Measurements from ENCODE around the gene NFATC1.

The NFATC1 gene

GRCh38 chr18:79355433-79356335, 40.0 kb upstream of the NFATC1 start:
- no peak overlapping the region for H3K27ac ChIP-seq
- no peak for DNase-seq (ENCODE audit: low spot score)

DNA sequence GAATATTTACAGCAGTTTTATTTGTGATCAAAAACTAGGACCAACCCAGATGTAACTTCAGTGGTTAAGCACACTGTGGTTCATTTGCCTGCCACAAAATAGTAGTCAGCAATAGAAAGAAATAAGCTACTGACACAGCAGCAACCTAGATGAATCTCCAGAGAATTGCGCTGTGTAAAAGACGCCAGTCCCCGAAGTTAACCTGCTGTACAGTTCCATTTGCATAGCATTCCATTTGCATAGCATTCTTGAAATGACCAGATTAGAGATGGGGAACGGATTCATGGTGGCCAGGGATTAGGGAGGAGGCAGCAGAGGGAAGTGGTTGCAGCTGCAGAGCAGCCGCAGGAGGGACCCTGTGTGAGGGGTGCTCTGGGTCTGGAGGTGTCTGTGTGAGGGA, 39.3 kb upstream of the NFATC1 start:
- DNase-seq (ENCODE audit: low spot score), result no peak
- TF ChIP-seq, protein P1, sequence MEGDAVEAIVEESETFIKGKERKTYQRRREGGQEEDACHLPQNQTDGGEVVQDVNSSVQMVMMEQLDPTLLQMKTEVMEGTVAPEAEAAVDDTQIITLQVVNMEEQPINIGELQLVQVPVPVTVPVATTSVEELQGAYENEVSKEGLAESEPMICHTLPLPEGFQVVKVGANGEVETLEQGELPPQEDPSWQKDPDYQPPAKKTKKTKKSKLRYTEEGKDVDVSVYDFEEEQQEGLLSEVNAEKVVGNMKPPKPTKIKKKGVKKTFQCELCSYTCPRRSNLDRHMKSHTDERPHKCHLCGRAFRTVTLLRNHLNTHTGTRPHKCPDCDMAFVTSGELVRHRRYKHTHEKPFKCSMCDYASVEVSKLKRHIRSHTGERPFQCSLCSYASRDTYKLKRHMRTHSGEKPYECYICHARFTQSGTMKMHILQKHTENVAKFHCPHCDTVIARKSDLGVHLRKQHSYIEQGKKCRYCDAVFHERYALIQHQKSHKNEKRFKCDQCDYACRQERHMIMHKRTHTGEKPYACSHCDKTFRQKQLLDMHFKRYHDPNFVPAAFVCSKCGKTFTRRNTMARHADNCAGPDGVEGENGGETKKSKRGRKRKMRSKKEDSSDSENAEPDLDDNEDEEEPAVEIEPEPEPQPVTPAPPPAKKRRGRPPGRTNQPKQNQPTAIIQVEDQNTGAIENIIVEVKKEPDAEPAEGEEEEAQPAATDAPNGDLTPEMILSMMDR (IDR thresholded peaks at IDR 0.05), result no peak
- no peak overlapping the region for H3K4me3 ChIP-seq

More at GRCh38 chr18:79355433-79356335, 40.0 kb upstream of the NFATC1 start:
- H3K4me3 ChIP-seq, result no peak overlapping the region
- TF ChIP-seq, protein P1 (IDR thresholded peaks at IDR 0.05), result no peak

DNA sequence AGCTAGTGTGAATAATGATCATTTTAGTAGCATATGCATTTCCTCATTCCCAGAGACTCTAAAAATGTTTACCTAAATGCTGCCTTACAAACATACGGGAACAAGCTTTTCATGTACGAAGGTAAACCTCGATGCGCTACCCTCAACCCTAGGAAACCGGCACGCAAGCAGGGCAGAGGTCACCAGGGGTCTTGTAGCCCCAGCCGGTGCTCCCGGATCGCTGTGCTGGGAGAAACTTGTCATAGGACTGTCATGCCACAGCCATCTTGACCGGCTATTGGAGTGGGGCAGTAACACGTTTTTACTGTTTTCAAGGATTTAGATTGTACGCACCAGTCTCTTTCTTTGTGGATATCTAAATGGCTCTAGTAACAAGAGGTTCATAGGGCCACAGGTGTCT, 34.8 kb upstream of the NFATC1 start:
- Histone ChIP-seq H3K27ac (no peak overlapping the region), H3K4me3 (no peak overlapping the region)
- TF ChIP-seq, protein P1 (IDR thresholded peaks at IDR 0.05), result no peak
- DNase-seq (ENCODE audit: low spot score), result no peak

More for the DNA sequence above, 39.3 kb upstream of the NFATC1 start:
- no peak overlapping the region for H3K27ac ChIP-seq

GRCh38 chr18:79361766-79362522, 33.8 kb upstream of the NFATC1 start:
- TF ChIP-seq, protein P1 (IDR thresholded peaks at IDR 0.05), result no peak
- no peak for DNase-seq (ENCODE audit: low spot score)
- H3K4me3 ChIP-seq, result no peak overlapping the region

GRCh38 chr18:79365701-79366100, 30.0 kb upstream of the NFATC1 start:
- no peak for DNase-seq (ENCODE audit: low spot score)
- no peak overlapping the region for H3K4me3 ChIP-seq
- H3K27ac ChIP-seq, result no peak overlapping the region
- TF ChIP-seq, protein P1 (IDR thresholded peaks at IDR 0.05), result no peak

More at GRCh38 chr18:79361766-79362522, 33.8 kb upstream of the NFATC1 start:
- H3K27ac ChIP-seq, result no peak overlapping the region

DNA sequence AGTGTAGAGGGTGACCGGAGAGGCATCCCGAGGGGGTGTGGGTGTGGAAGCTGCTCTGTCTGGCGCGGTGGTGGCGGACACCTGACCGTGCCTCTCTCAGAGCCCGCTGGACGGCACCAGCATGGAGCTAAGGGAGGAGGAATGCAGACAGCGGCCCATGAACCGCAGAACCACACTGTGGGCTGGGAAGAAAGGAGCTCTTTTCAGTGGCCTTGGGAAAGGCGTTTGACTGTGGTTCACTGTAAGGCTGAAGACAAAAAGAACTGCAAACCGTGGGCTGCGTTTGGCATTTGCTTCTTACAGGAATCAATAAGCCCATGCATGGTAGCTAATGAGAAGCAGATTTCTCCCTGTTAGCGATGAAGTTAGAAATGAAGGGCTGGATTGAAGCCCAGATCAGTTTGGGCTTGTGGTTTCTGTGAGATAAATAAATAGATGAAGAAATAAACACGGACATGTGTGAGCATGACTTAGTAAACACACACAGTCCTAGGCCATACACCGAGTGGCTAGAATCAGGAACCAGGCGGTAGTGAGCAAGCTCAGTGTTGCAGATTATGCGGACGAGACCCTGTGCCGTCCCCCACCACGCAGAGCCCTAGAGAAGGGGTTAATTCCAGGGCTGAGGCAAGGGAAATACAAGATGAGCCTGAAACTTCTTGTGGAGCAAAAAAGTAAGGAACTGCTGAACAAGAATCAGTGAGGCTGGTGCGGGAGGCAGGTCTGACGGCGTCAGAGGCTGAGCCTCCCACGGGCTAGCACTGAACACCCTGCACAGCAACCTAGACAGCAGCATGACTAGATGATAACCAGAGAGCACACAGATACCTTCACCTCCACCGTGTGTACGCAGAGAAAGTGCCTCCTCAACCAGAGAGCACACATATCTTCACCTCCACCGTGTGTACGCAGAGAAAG, 29.3 kb upstream of the NFATC1 start:
- TF ChIP-seq, protein P1 (IDR thresholded peaks at IDR 0.05), result no peak
- DNase-seq (ENCODE audit: low spot score), result no peak

More for the DNA sequence above, 29.3 kb upstream of the NFATC1 start:
- Histone ChIP-seq H3K4me3 (no peak overlapping the region), H3K27ac (no peak overlapping the region)

All from coronary artery (tissue), 2 donors.